ENCODE data around the gene MID2. TPM values are rescaled to one million over a fixed set of nuclear protein-coding genes. Genes with fewer than 3 reads are reported as not detected.
"Not testable (repeated sequence)": the region's sequence is repeated elsewhere in the genome, so short reads cannot be mapped to it uniquely, and the experiment has no call there.

Gene MID2
- total RNA-seq, 6 experiments from 2014 or later, result 8.4 to 11.3 (median 10.6) TPM

DNA sequence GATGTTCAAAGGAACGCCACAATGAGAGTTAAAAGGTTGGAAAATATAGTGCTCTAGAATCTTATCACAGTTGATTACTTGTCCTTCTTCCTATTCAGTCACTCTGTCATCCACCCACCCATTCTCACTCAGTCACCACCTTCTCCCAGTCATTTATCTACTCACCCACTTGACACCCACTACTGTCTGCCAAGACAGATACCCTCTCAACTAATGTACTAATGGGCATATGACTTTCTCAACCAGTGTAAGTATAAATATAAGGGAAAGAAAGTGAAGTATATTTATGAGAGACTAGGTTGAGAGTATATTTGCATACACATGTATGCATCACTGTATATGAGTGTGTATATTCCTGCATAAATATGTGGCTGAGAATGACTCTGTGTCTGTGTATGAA lies 20.0 kb downstream of the MID2 start:
- no peaks in the 10 kb centered on the region for H3K36me3 Mint-ChIP-seq (ENCODE audit: low read depth)
- H3K4me1 Mint-ChIP-seq (ENCODE audit: low read depth), result no peaks in the 10 kb centered on the region
- H3K27me3 Mint-ChIP-seq (ENCODE audit: insufficient read depth), result no peaks in the 10 kb centered on the region; the same call in 1 of the 2 replicates
- no peaks in the 10 kb centered on the region for H3K9me3 Mint-ChIP-seq
- no peak for DNase-seq
- H3K27ac Mint-ChIP-seq, result no peak overlapping the region
- no peak for TF ChIP-seq CTCF (IDR thresholded peaks at IDR 0.05)
- H3K4me3 Mint-ChIP-seq, result no peak overlapping the region

GRCh38 chrX:107848591-107848990 lies 22.9 kb downstream of the MID2 start:
- Mint-ChIP-seq H3K27ac (no peak overlapping the region), H3K9me3 (no peaks in the 10 kb centered on the region), H3K4me1 (ENCODE audit: low read depth) (peaks cover 8% of the 10 kb centered on the region), H3K27me3 (ENCODE audit: insufficient read depth) (no peaks in the 10 kb centered on the region), H3K36me3 (ENCODE audit: low read depth) (no peaks in the 10 kb centered on the region), H3K4me3 (no peak overlapping the region)
- no peak for DNase-seq
- TF ChIP-seq CTCF (IDR thresholded peaks at IDR 0.05), result no peak

- Mint-ChIP-seq H3K27ac (peak overlapping the region; percentile 56; the same call in 1 of the 2 replicates), H3K4me3 (no peak overlapping the region; the same call in 1 of the 2 replicates), H3K9me3 (no peaks in the 10 kb centered on the region)
Measured at GRCh38 chrX:107849747-107850421, 24.2 kb downstream of the MID2 start.

DNA sequence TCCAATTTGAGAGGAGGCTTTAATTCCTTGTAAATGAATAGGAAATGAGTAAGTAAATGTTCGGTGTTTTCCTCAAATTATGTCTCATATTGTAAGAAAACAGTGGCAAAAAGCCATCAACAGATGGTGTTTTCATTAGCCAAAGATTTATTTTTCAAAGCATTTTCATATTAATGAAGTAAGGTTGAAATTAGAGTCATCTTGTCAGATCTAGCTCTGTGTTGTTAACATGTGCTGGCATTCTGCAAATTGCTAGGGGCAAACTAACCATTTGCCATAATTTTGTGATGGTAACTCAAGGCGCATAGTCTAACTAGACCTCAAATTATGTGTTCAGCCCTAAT lies 24.7 kb downstream of the MID2 start:
- no peak for DNase-seq
- Mint-ChIP-seq H3K4me3 (no peak overlapping the region), H3K27me3 (ENCODE audit: insufficient read depth) (no peaks in the 10 kb centered on the region; the same call in 1 of the 2 replicates), H3K9me3 (no peaks in the 10 kb centered on the region), H3K36me3 (ENCODE audit: low read depth) (no peaks in the 10 kb centered on the region), H3K27ac (peak overlapping the region; percentile 56; the same call in 1 of the 2 replicates), H3K4me1 (ENCODE audit: low read depth) (peaks cover 8% of the 10 kb centered on the region)
- no peak for TF ChIP-seq CTCF (IDR thresholded peaks at IDR 0.05)

More at GRCh38 chrX:107849747-107850421, 24.2 kb downstream of the MID2 start:
- DNase-seq, result no peak
- Mint-ChIP-seq H3K4me1 (ENCODE audit: low read depth) (peaks cover 8% of the 10 kb centered on the region), H3K36me3 (ENCODE audit: low read depth) (no peaks in the 10 kb centered on the region), H3K27me3 (ENCODE audit: insufficient read depth) (no peaks in the 10 kb centered on the region)
- TF ChIP-seq CTCF (IDR thresholded peaks at IDR 0.05), result no peak; the same call in 1 of the 2 replicates

DNA sequence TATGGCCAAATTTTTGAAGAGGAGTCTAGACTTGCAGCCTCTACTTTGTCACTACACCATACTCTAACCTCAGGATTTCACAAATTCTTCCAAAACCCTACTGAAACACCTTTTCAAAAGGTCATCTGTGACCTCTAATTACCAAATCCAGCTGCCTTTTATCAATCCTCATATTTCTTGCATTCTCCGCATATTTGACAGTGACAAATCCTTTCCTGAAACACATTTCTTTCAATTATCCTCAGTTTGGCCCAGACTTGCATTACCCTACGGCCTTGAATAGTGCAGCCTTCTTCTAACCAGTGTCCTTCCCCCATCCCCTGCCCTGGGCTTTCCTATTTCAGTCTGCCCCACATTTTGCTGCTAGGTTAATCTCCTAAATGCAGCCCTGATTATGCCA lies 25.5 kb downstream of the MID2 start:
- no peaks in the 10 kb centered on the region for H3K36me3 Mint-ChIP-seq (ENCODE audit: low read depth)
- no peak for TF ChIP-seq CTCF (IDR thresholded peaks at IDR 0.05)
- no peak overlapping the region for H3K4me3 Mint-ChIP-seq
- H3K27ac Mint-ChIP-seq, result no peak overlapping the region; the same call in 1 of the 2 replicates
- H3K9me3 Mint-ChIP-seq, result no peaks in the 10 kb centered on the region
- peaks cover 8% of the 10 kb centered on the region for H3K4me1 Mint-ChIP-seq (ENCODE audit: low read depth)
- peak; percentile 1 for DNase-seq
- H3K27me3 Mint-ChIP-seq (ENCODE audit: insufficient read depth), result no peaks in the 10 kb centered on the region; the same call in 1 of the 2 replicates

DNA sequence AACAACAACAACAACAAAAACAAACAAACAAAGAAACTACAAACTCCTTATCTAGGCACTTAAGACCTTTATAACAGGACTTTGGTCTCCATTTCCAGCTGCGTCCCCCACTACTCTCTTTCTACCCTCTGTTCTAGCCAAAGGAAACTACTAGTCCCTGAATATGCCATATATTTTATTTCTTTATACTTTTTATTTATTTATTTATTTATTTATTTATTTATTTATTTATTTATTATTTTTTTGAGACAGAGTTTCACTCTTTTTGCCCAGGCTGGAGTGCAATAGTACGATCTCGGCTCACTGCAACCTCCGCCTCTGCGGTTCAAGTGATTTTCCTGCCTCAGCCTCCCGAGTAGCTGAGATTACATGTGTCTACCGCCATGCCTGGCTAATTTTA lies 26.0 kb downstream of the MID2 start:
- H3K9me3 Mint-ChIP-seq; H3K36me3 Mint-ChIP-seq (ENCODE audit: low read depth); H3K27ac Mint-ChIP-seq: not testable (repeated sequence)

More for the DNA sequence above, 26.0 kb downstream of the MID2 start:
- not testable (repeated sequence) for H3K4me1 Mint-ChIP-seq (ENCODE audit: low read depth); DNase-seq; H3K27me3 Mint-ChIP-seq (ENCODE audit: insufficient read depth); H3K4me3 Mint-ChIP-seq

All from HFFc6 (cell line).